Natural killer cell (primary cell): ENCODE data around the gene CYSRT1. TPM values are rescaled to one million over a fixed set of nuclear protein-coding genes. Genes with fewer than 3 reads are reported as not detected.

Source experiments
- ATAC-seq, 3 donors: fragments of 150-1000 bp in 2 of 3; fragments of 200-7000 bp in 1 of 3; cut with Tn5 transposase; 1 replicate in 1 of 3; 2 replicates in 2 of 3; pipeline ENCODE4 v1.10.0; 2021; ENCODE audit warnings: mild to moderate bottlenecking in 2 of 3, moderate library complexity in 2 of 3
- DNase-seq, 2 donors: peaks; one replicate each; pipeline versions ENCODE4 v3.0.0 to v3.0.0-alpha.2; 2013 to 2021; ENCODE audit warnings: mixed read lengths in 1 of 2
- H3K27ac ChIP-seq: one replicate; pipeline ENCODE4 v1.5.1; 2013; ENCODE audit warnings: mild to moderate bottlenecking, low read length
- H3K27me3 ChIP-seq: one replicate; pipeline ENCODE4 v1.6.1; 2013; ENCODE audit warnings: low read length; ENCODE audit not compliant: control insufficient read depth, insufficient read depth
- H3K36me3 ChIP-seq: one replicate; pipeline ENCODE4 v1.6.1; 2013; ENCODE audit warnings: low read length; ENCODE audit not compliant: control insufficient read depth, insufficient read depth
- H3K4me1 ChIP-seq: one replicate; pipeline ENCODE4 v1.6.1; 2013; ENCODE audit warnings: low read length; ENCODE audit not compliant: control insufficient read depth, insufficient read depth
- H3K4me3 ChIP-seq: one replicate; pipeline ENCODE4 v1.5.1; 2013; ENCODE audit warnings: low read length
- H3K9me3 ChIP-seq: one replicate; pipeline ENCODE4 v1.6.1; 2013; ENCODE audit warnings: low read length; ENCODE audit not compliant: control insufficient read depth, insufficient read depth
- H3K27ac Mint-ChIP-seq, 2 donors: one replicate each; pipeline ENCODE4 v1.8.0; 2022; ENCODE audit warnings: mild to moderate bottlenecking in 2 of 2, mixed read lengths in 2 of 2, moderate library complexity in 1 of 2
- H3K27me3 Mint-ChIP-seq, 2 donors: one replicate each; pipeline ENCODE4 v1.8.0; 2022; ENCODE audit warnings: low read depth in 2 of 2, mixed read lengths in 2 of 2
- H3K36me3 Mint-ChIP-seq: one replicate; pipeline ENCODE4 v1.8.0; 2022; ENCODE audit warnings: mixed read lengths
- H3K4me1 Mint-ChIP-seq, 2 donors: one replicate each; pipeline ENCODE4 v1.8.0; 2022; ENCODE audit warnings: mixed read lengths in 2 of 2
- H3K4me3 Mint-ChIP-seq: one replicate; pipeline ENCODE4 v1.8.0; 2022; ENCODE audit warnings: mild to moderate bottlenecking, moderate library complexity, mixed read lengths
- H3K9me3 Mint-ChIP-seq, 2 donors: one replicate each; pipeline ENCODE4 v1.8.0; 2022; ENCODE audit warnings: mixed read lengths in 2 of 2
- WGBS: methylation state at CpG from one replicate; pipeline ENCODE4 v1.1.7; 2013; ENCODE audit warnings: missing lambda C conversion rate; ENCODE audit not compliant: insufficient coverage; 5-methylcytosine and 5-hydroxymethylcytosine counted together
- intact Hi-C: fragments of 100-400 bp; cut with micrococcal nuclease; formaldehyde crosslinking; loops from one replicate; pipeline ENCODE4 v1.14.2; 2022
- total RNA-seq, 4 donors: library from RNA; stranded (reverse); fragments of 120-200 nt in 1 of 4; gene quantifications; one replicate each; pipeline versions ENCODE4 v1.2.3 to v1.2.4, GENCODE V29; 2013 to 2022
- TF ChIP-seq, protein P1 (sequence below): fragments of 200-600 bp; IDR thresholded peaks from one replicate; pipeline ENCODE4 v1.8.0; 2022; ENCODE audit warnings: antibody characterized with exemption

The CYSRT1 gene
- total RNA-seq, 3 donors from 2014 or later (not counting 1 experiment from before 2014, with no cell fraction given): 0.38 TPM; not detected in 2

GRCh38 chr9:137205126-137206069 lies 19.6 kb upstream of the CYSRT1 start, which contains the start of the genes NDOR1 and TMEM203:
TSS of gene NDOR1 (plus strand) at chr9:137205700. CDS start at chr9:137205778, 78 bp downstream.
TSS of gene TMEM203 (minus strand) at chr9:137205648. CDS start at chr9:137205414, 234 bp downstream.
- intact Hi-C loops: loop anchor here (1.0 to 2.0 kb wide), 2 partner anchors 17 kb away; partner anchors contain the start of genes ANAPC2, RNF208 and SSNA1
- peak within 1 kb of the TSS; percentile 93 for H3K4me3 Mint-ChIP-seq
- peak within 1 kb of the TSS; percentile 92 to 96 for H3K27ac Mint-ChIP-seq
- Histone ChIP-seq H3K4me1 (peaks cover 39% of the 10 kb centered on the region), H3K36me3 (no peaks in the 10 kb centered on the region), H3K27me3 (no peaks in the 10 kb centered on the region), H3K9me3 (no peaks in the 10 kb centered on the region), H3K4me3 (peak within 1 kb of the TSS; percentile 81), H3K27ac (peak within 1 kb of the TSS; percentile 80)
- ATAC-seq: peak; percentile 52 to 63 (median 56)
- WGBS: under 1% methylated on average over 98 of the region's 98 CpGs
- no peaks in the 10 kb centered on the region for H3K27me3 Mint-ChIP-seq
- H3K4me1 Mint-ChIP-seq: peaks cover 37 to 45% of the 10 kb centered on the region in 2 donors
- no peaks in the 10 kb centered on the region for H3K9me3 Mint-ChIP-seq
- H3K36me3 Mint-ChIP-seq: no peaks in the 10 kb centered on the region
- DNase-seq: peak; percentile 95
- TF ChIP-seq, protein P1, sequence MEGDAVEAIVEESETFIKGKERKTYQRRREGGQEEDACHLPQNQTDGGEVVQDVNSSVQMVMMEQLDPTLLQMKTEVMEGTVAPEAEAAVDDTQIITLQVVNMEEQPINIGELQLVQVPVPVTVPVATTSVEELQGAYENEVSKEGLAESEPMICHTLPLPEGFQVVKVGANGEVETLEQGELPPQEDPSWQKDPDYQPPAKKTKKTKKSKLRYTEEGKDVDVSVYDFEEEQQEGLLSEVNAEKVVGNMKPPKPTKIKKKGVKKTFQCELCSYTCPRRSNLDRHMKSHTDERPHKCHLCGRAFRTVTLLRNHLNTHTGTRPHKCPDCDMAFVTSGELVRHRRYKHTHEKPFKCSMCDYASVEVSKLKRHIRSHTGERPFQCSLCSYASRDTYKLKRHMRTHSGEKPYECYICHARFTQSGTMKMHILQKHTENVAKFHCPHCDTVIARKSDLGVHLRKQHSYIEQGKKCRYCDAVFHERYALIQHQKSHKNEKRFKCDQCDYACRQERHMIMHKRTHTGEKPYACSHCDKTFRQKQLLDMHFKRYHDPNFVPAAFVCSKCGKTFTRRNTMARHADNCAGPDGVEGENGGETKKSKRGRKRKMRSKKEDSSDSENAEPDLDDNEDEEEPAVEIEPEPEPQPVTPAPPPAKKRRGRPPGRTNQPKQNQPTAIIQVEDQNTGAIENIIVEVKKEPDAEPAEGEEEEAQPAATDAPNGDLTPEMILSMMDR: no peak

GRCh38 chr9:137206602-137207001 lies 18.4 kb upstream of the CYSRT1 start:
- intact Hi-C loops: no loop called here
- H3K9me3 Mint-ChIP-seq: no peaks in the 10 kb centered on the region

GRCh38 chr9:137211532-137211931 lies 13.4 kb upstream of the CYSRT1 start:
- no peak overlapping the region for H3K4me3 Mint-ChIP-seq
- no peaks in the 10 kb centered on the region for H3K27me3 ChIP-seq
- H3K4me1 Mint-ChIP-seq: peaks cover 16% of the 10 kb centered on the region in 2 donors
- H3K36me3 Mint-ChIP-seq: no peaks in the 10 kb centered on the region
- TF ChIP-seq, protein P1: no peak
- no peak overlapping the region for H3K4me3 ChIP-seq
- peaks cover 6% of the 10 kb centered on the region for H3K4me1 ChIP-seq
- no peaks in the 10 kb centered on the region for H3K36me3 ChIP-seq
- no peaks in the 10 kb centered on the region for H3K9me3 ChIP-seq
- ATAC-seq (no peak), DNase-seq (no peak)
- H3K9me3 Mint-ChIP-seq: no peaks in the 10 kb centered on the region
- no peak overlapping the region for H3K27ac Mint-ChIP-seq
- intact Hi-C loops: no loop called here
- H3K27me3 Mint-ChIP-seq: no peaks in the 10 kb centered on the region
- 88% methylated on average over 13 of the region's 13 CpGs for whole genome bisulfite sequencing
- no peak overlapping the region for H3K27ac ChIP-seq

More at GRCh38 chr9:137206602-137207001, 18.4 kb upstream of the CYSRT1 start:
- peaks cover 38 to 39% of the 10 kb centered on the region in 2 donors for H3K4me1 Mint-ChIP-seq
- no peaks in the 10 kb centered on the region for H3K36me3 ChIP-seq
- H3K4me3 Mint-ChIP-seq: peak overlapping the region; percentile 93
- ATAC-seq (no peak), DNase-seq (no peak)
- H3K36me3 Mint-ChIP-seq: no peaks in the 10 kb centered on the region
- peak overlapping the region; percentile 92 to 96 for H3K27ac Mint-ChIP-seq
- peaks cover 32% of the 10 kb centered on the region for H3K4me1 ChIP-seq
- WGBS: 87% methylated on average over 7 of the region's 7 CpGs
- H3K27ac ChIP-seq: no peak overlapping the region
- H3K27me3 ChIP-seq: no peaks in the 10 kb centered on the region
- no peak overlapping the region for H3K4me3 ChIP-seq
- no peaks in the 10 kb centered on the region for H3K27me3 Mint-ChIP-seq
- TF ChIP-seq, protein P1: no peak
- no peaks in the 10 kb centered on the region for H3K9me3 ChIP-seq
